Thoracic aorta (tissue), 2 donors: ENCODE measurements around the gene LAMA1. TPM values are rescaled to one million over a fixed set of nuclear protein-coding genes. Genes with fewer than 3 reads are reported as not detected.

Experiments used
- ATAC-seq: fragments of 150-250 bp; one replicate; pipeline ENCODE4 v1.8.0; 2017; ENCODE audit warnings: low read depth; ENCODE audit not compliant: insufficient number of reproducible peaks, low FRiP score
- DNase-seq: peaks from one replicate; pipeline ENCODE4 v3.0.0-alpha.2; 2020; ENCODE audit warnings: low spot score
- H3K27ac ChIP-seq, 2 donors: fragments of 200-600 bp; sonication (generic); 1 replicate in 1 of 2; 2 replicates in 1 of 2; pipeline ENCODE4 v1.5.1; 2016; ENCODE audit warnings: mild to moderate bottlenecking in 2 of 2, moderate library complexity in 2 of 2
- H3K27me3 ChIP-seq: fragments of 200-600 bp; sonication (generic); replicated peaks from 2 replicates; pipeline ENCODE4 v1.6.0; 2016; ENCODE audit warnings: mild to moderate bottlenecking; ENCODE audit not compliant: insufficient read depth
- H3K36me3 ChIP-seq: fragments of 200-600 bp; sonication (generic); one replicate; pipeline ENCODE4 v1.5.1; 2016
- H3K4me1 ChIP-seq, 2 donors: fragments of 200-600 bp; sonication (generic); 1 replicate in 1 of 2; 2 replicates in 1 of 2; pipeline versions ENCODE4 v1.5.1 to v1.6.0; 2016; ENCODE audit warnings: low read depth in 2 of 2, mild to moderate bottlenecking in 1 of 2; ENCODE audit not compliant: control insufficient read depth in 1 of 2
- H3K4me3 ChIP-seq: fragments of 200-600 bp; sonication (generic); 2 replicates; pipeline ENCODE4 v1.5.1; 2016; ENCODE audit warnings: mild to moderate bottlenecking
- H3K9me3 ChIP-seq: fragments of 200-600 bp; sonication (generic); 2 replicates; pipeline ENCODE4 v1.5.1; 2016
- CTCF ChIP-seq: fragments of 200-600 bp; sonication (generic); IDR thresholded peaks from one replicate; pipeline ENCODE4 v1.5.1; 2019; ENCODE audit warnings: antibody characterized with exemption
- total RNA-seq, 2 donors: library from RNA; depleted of rRNA; stranded (reverse); fragments of >200 nt; gene quantifications; one replicate each; pipeline versions ENCODE4 v1.1.0 to v1.2.3, GENCODE V29; 2016

The LAMA1 gene
- total RNA-seq, 2 donors from 2014 or later, result 0.56 TPM; not detected in 1

DNA sequence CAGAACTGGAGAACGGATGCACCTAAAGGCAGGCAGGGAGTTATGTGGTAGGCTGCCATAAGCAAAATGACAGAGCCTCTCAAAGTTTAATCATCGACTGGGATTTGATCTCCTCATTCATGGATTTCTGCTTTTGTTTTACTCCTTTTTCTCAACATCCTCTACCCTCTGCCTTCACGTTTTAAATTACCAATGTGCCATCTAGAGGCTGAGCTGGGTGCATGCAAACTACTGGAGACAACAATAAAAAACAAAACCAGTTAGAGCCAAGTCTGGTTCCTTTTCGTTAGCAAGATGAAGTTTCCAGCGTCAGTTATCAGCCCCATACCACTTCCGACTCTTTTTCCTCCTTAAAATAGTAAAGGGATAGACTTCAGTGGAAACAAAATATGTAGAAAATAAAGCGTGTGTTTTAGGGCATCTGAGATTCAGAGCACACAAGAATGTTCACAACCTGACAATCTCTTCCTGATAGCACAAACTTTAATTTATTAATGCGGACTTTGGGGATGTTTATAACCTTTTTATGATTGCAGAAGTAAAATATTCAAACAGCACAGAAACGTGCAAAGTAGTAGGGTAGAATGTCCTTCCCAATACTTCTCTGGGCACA, 117.0 kb downstream of the LAMA1 start:
- DNase-seq, result no peak
- ATAC-seq, result no peak
- Histone ChIP-seq H3K27ac (no peak overlapping the region), H3K27me3 (no peaks in the 10 kb centered on the region), H3K4me1 (no peaks in the 10 kb centered on the region), H3K36me3 (no peaks in the 10 kb centered on the region), H3K4me3 (no peak overlapping the region), H3K9me3 (no peaks in the 10 kb centered on the region)
- TF ChIP-seq CTCF, result no peak

DNA sequence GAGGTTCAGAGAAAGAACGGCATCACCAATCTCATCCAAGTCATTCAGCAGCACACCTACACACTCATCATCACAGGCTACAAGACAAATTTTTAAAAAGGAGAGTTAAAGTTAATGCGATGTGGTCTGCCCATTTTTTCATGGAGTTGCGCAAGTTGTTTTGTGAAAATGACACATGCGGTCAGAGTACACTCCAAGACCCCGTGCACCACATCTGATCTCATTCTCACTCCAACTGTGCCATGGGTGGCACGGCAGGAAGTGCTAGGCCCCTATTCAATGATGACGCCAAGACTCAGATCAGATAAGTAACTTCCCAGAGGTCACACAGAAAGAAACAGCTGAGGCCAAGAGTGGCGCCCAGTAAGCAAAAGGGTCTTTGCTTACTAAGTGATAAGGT, 119.8 kb downstream of the LAMA1 start:
- ATAC-seq (no peak), DNase-seq (no peak)
- no peak overlapping the region for H3K4me3 ChIP-seq
- no peak for TF ChIP-seq CTCF
- H3K36me3 ChIP-seq, result no peaks in the 10 kb centered on the region
- H3K9me3 ChIP-seq, result no peaks in the 10 kb centered on the region
- no peaks in the 10 kb centered on the region for H3K27me3 ChIP-seq
- H3K4me1 ChIP-seq, result no peaks in the 10 kb centered on the region
- H3K27ac ChIP-seq, result no peak overlapping the region

DNA sequence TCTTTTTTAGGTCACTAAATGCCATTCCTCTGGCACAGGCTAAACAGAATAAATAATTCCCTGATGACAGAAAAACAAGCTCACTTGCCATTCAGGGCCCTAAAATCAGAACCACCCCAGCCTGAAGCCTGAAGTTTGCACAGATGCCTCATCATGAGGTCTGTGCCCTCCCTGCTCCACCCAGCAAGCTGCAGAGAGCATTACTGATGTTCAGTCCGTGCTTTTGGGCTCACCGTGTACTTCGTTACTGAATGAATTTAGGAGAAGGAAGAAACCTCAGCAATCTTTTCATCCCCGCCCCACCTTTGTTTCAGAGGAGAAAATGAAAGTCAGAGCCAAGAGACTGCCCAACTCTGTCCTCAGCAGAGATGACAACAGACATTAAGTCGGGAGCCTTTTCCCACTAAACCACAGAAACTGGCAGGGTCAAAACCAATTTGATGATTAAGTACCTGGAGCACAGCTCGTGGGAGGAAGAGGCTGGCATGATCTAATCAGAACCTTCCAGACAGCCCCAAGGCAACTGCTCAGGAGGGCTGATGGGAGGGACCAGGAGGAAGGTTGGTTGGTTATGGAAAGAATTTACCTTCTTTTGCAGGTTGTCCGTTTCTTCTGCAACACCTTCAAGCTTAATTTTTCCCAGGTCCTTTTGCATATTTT, 122.7 kb downstream of the LAMA1 start:
- Histone ChIP-seq H3K36me3 (no peaks in the 10 kb centered on the region), H3K27me3 (no peaks in the 10 kb centered on the region), H3K4me3 (no peak overlapping the region), H3K4me1 (no peaks in the 10 kb centered on the region), H3K9me3 (no peaks in the 10 kb centered on the region), H3K27ac (no peak overlapping the region)
- ATAC-seq, result no peak
- no peak for TF ChIP-seq CTCF
- DNase-seq, result no peak

GRCh38 chr18:6994056-6994770, 123.4 kb downstream of the LAMA1 start:
- TF ChIP-seq CTCF, result no peak
- Histone ChIP-seq H3K27me3 (no peaks in the 10 kb centered on the region), H3K4me1 (no peaks in the 10 kb centered on the region), H3K9me3 (no peaks in the 10 kb centered on the region), H3K36me3 (no peaks in the 10 kb centered on the region), H3K4me3 (no peak overlapping the region), H3K27ac (no peak overlapping the region)
- ATAC-seq (no peak), DNase-seq (no peak)

GRCh38 chr18:6992761-6993160, 124.8 kb downstream of the LAMA1 start:
- TF ChIP-seq CTCF, result no peak
- Histone ChIP-seq H3K9me3 (no peaks in the 10 kb centered on the region), H3K4me1 (no peaks in the 10 kb centered on the region), H3K27ac (no peak overlapping the region), H3K27me3 (no peaks in the 10 kb centered on the region), H3K4me3 (no peak overlapping the region), H3K36me3 (no peaks in the 10 kb centered on the region)
- ATAC-seq (no peak), DNase-seq (no peak)
